Endothelial cell of hepatic sinusoid (primary cell): Measurements from ENCODE around the gene LRRC61.

Experiments used
- in situ Hi-C: cut with HindIII; loops from 2 replicates; pipeline ENCODE4 v1.10.0; 2017; ENCODE audit warnings: low sequenced_read_pairs

LRRC61 gene

DNA sequence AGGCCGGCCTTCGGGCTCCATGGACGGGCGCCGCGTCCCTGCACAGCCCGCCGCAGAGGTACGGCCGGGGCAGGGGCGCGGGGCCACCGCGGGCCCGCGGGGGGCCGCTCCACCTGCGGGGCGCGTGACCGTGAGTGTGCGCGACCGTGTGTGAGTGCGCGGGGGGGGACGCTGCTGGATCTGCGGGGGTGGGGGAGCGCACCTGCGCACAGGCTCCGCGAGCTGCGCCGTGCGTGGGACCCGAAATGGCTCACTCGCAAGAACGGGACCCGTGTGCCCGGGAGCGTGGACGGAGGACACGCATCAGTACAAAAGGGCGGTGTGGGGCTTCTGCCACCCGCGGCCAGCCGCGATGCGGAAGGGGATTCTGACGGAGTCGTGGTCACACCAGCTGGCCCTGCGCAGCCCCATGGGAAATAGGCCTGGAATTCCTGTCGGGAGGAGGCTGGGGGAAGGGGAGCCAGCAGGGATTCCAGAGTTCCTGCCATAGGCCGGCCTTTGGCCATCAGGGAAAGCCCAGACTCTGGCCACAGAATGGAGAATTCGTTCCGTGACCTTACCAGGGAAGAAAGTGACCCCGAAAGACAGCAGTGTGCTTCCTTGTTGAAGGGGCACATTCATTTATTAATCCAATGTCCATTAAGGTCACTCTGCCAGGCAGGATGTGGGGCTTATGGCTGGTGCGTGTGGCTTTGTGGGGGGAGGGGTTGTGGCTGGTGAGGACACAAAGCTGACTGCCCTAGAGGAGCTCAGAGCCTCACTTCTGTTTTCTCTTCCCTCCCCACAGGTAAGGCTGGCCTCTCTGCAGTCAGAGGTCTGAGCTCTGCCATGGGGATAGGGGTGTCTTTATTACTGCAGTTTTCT is 46.0 kb downstream of the LRRC61 start:
- in situ Hi-C loops: no loop called here

DNA sequence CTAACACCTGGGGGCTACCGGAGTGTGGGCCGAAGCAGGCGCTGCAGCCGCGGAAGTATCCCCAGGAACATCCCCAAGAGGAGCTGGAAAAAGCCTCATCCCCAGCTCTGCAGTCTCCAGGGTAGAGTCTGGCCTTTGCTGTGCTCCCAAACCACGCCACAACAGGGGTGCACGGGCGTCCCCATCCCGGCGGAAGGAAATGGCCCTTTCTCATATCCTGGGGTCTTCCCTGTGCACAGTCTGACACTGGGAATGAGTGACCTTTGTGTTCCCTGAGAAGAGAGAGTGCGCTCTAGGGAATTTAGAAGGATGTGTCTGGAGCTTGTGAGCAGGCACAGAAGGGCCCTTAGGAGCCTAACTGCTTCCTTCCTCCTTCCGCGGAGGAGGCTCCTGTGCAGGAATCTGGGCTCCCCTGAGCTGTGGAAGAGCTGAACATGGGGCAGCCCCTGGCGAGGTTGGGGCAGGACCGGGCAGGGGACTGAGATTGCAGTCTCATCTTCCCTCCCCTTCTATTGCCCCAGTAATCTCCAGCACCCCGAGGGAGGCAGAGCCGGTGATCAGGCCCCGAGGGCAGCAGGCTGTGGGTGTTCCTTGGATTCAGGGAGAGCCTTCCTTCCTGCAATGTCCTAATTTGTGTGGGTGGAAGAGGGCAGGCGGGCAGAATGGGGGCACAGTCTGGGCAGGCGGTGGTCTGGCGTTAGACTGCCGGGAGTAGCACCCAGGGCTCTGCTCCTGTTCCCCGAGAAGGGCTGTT is 46.8 kb downstream of the LRRC61 start:
- in situ Hi-C loops: no loop called here

DNA sequence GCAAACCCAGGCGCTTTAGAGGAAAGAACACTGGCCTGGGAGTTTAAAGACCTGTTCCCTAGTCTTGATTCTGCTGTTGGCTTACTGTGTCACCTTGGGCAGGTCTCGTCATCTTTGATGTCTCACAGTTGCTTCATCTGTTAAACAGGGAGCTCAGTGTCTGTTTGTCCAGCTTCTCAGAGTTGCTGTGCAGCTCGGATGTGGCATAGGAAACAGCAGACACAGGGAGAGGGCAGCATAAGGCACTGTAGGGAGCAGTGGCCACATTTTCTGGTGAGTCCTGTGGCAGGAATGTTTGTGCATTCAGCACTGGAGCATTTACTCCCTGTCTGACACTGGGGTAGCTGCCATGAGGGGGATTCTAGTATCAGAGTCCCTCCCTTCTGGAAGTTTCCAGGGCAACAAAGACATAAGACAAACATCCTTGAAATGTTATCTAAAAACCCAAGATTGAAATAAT is 47.5 kb downstream of the LRRC61 start:
- in situ Hi-C loops: no loop called here

DNA sequence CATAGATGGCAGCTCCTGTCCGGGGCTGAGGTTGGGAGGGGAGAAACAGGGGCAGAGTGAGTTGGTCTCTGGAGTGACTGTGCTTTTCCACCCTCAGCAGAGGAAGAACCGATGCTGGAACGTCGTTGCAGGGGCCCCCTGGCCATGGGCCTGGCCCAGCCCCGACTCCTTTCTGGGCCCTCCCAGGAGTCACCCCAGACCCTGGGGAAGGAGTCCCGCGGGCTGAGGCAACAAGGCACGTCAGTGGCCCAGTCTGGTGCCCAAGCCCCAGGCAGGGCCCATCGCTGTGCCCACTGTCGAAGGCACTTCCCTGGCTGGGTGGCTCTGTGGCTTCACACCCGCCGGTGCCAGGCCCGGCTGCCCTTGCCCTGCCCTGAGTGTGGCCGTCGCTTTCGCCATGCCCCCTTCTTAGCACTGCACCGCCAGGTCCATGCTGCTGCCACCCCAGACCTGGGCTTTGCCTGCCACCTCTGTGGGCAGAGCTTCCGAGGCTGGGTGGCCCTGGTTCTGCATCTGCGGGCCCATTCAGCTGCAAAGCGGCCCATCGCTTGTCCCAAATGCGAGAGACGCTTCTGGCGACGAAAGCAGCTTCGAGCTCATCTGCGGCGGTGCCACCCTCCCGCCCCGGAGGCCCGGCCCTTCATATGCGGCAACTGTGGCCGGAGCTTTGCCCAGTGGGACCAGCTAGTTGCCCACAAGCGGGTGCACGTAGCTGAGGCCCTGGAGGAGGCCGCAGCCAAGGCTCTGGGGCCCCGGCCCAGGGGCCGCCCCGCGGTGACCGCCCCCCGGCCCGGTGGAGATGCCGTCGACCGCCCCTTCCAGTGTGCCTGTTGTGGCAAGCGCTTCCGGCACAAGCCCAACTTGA is 48.2 kb downstream of the LRRC61 start:
- in situ Hi-C loops: no loop called here

DNA sequence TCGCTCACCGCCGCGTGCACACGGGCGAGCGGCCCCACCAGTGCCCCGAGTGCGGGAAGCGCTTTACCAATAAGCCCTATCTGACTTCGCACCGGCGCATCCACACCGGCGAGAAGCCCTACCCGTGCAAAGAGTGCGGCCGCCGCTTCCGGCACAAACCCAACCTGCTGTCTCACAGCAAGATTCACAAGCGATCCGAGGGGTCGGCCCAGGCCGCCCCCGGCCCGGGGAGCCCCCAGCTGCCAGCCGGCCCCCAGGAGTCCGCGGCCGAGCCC is 48.8 kb downstream of the LRRC61 start:
- in situ Hi-C loops: no loop called here

DNA sequence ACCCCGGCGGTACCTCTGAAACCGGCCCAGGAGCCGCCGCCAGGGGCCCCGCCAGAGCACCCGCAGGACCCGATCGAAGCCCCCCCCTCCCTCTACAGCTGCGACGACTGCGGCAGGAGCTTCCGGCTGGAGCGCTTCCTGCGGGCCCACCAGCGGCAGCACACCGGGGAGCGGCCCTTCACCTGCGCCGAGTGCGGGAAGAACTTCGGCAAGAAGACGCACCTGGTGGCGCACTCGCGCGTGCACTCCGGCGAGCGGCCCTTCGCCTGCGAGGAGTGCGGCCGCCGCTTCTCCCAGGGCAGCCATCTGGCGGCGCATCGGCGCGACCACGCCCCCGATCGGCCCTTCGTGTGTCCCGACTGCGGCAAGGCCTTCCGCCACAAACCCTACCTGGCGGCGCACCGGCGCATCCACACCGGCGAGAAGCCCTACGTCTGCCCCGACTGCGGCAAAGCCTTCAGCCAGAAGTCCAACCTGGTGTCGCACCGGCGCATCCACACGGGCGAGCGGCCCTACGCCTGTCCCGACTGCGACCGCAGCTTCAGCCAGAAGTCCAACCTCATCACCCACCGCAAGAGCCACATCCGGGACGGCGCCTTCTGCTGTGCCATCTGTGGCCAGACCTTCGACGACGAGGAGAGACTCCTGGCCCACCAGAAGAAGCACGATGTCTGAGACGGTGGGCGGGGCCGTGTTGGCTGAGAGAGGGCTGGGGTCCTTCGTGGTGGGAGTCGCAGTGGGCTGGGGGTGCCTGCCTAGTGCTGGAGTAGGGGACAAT is 49.3 kb downstream of the LRRC61 start:
- in situ Hi-C loops: no loop called here

DNA sequence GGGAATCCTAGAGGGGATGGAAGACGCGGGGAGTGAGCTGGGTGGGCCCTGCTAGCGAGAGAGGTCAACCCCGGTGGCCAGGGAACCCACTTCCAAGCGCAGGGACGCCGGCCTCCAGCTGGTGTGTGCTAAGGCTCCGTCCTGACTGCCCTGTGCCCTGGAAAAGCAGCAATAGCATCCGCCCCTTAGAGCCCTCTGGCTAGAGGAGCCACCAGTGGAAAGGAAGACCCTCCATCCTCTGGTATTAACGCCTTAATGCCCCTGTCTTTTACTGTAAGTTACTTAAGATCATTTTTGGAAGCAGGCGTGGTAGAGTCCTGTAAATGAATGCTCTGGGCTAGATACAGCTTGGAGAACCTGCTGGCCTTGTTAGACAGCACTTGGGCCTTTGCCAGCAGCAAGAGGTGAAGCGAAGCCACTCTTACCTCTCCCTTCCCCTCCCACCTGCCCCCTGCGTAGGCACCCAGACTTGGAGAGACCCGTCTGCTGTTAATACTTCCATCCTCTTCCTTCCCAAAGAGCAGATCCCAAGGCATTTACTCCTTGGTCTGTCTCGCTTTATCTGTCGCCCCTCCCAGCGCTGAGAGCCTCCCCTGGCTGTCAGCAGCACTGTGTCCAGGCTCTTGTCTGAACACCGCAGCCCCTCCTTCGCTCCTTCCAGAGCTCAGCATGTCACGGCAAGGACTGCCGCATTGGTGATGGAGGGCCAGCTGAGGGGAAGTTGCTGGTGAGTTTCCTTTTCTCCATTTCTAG is 50.1 kb downstream of the LRRC61 start:
- in situ Hi-C loops: no loop called here

DNA sequence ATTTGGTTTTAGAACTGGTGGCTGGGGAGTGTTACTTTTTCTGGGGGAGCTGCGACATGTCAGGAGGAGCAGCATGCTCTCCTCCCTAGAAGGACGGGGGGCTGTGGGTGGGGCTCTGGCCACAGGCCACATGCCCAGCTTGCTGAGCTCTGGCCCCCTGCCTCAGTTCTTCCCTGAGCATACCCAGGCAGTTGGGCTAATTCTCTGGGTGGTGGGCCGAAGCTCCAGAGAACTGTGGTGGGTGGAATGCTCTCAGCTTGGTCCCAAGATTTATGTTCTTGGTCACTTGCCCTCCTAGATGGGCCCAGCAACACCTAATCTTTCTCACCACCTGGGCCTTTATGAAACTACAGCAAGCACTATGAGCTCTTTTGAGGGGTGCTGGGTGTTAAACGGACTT is 50.9 kb downstream of the LRRC61 start:
- in situ Hi-C loops: no loop called here

DNA sequence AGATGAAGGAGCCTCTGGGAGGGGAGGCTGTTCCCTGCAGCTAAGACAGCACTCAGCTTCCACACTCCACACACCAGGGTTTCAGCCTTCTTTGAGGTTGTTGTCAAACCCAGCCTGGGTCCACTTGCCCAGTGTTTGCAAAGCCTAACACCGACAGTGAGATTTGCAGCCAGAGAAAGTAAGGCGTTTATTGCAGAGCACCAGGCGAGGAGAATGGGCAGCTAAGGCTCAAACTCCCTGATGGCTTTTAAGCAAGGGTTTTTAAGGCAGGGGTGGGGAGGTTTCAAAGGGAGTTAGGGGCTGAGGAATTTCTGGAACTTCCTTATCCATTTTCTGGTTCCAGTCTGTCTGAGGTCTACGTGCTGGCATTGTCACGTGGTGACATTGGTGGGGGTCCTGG is 51.3 kb downstream of the LRRC61 start:
- in situ Hi-C loops: no loop called here

DNA sequence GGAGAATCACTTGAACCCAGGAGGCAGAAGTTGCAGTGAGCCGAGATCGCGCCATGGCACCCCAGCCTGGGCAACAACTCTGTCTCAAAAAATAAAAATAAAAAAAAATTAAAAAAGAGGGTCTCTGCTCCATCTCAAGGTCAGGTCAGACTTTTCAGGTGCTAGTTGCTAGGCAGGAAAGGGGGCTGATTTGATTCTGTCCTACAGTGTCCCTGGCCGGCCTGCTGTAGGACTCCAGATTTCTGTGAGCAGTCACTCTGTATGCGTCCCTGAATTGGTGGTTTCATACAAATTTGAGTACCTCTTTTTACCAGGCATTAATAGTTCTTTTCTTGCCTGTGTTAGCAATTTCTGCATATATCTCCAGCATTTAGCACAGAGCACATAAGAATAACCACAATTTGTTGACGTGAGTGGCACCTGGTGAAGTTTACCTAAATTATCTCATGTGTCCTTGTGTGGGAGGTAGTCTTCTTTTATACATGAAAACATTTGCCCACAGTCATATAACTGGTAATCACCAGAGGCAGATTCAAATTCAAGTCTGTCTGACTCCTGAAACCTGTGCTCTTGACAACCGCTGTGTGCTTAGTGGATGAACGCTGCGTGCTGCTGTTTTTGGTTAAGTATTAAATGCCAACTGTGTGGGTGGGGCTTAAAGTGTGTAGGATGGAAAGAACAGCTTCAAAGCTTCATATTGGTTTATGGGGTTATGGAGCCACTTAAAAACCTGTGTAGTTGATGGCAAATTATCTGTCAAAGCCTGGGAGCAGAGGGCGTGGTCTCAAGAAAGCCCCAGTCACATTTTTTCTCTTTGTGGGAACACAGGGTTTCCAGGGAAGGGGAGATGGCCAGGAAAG is 52.7 kb downstream of the LRRC61 start:
- in situ Hi-C loops: no loop called here

DNA sequence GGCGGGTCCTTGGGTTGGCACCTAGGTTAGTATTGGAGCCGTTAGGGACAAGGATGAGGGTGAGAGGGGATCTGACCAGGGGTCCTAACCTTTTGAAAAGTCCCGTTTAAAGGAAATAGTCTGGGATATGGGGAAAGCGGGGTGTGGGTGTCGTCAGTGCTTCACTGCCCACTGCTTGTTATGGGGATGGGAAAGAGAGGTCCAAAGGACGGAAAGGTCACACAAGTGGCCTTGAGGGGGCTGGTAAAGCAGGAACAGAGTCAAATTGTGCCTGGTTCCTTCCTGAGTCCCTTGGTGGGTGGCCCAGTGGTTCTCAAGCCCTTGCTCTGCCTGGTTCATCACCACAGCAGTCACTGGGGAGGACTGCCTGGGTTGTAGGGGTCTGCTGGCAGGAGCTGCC is 53.4 kb downstream of the LRRC61 start:
- in situ Hi-C loops: no loop called here

DNA sequence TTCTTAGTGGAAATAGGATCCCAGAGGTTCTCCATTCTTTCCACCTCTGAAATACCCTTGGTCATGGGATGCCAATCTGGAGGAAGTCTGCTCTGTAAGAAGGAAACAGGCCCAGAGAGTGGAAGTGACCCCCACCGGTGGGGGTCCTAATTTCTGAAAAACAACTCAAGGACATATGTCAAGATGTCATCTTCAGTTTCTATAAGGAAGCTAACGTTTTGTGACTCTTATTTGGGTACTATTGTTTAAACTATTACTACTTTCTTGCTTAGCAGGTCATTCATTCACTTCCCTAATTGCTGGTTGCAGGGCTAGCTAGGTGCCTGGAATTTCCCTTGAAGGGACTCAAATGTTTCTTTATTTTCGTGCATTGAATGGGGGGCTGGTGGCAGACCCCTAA is 54.0 kb downstream of the LRRC61 start:
- in situ Hi-C loops: no loop called here

DNA sequence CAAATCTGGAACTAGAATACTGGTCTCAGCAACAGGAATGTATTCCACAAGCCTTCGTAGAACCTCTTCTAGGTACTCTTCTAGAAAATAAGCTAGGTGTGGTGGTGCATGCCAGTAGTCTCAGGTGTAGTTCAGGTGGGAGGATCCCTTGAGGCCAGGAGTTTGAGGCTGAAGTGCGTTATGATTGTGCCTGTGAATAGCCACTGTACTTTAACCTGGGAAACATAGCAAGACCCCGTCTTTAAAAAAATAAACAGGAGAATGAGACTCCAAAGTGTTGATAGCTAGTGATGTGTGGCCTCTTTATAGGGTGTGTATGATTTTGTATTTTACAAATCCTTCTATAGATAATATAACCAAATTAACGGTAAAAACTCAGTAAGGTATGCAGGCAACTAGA is 54.5 kb downstream of the LRRC61 start:
- in situ Hi-C loops: no loop called here

DNA sequence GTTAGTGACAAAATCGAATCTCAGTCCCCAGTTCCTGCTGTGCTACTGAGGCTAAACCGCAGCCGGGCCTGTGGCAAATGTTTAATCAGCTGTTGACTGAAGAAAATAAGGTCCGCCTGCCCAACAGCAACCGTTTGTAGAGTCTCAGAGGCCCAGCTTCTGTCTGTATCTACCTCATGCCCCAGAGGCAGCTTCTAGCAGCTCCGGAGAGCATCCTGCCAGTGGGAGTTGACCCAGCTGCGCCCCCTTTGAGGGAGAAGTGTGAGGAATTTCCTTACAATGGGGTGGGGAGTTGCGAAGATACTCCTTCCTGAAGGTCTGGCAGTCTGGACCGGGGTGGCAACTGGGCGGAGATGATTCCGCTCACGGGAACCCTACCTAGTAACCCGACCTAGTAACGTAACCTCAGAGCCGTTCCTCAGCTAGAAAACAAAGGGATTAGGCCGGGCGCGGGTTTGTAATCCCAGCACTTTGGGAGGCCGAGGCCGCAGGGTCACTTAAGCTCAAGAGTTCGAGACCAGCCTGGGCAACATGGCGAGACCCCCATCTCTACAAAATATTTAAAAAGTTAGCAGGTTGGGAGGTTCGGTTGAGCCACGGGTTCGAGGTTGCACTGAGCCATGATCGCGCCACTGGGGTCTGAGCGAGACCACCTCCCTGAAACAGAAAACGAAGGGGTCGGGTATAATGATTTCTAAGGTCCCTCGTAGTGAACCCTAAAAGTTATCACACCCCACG is 55.1 kb downstream of the LRRC61 start:
- in situ Hi-C loops: no loop called here

DNA sequence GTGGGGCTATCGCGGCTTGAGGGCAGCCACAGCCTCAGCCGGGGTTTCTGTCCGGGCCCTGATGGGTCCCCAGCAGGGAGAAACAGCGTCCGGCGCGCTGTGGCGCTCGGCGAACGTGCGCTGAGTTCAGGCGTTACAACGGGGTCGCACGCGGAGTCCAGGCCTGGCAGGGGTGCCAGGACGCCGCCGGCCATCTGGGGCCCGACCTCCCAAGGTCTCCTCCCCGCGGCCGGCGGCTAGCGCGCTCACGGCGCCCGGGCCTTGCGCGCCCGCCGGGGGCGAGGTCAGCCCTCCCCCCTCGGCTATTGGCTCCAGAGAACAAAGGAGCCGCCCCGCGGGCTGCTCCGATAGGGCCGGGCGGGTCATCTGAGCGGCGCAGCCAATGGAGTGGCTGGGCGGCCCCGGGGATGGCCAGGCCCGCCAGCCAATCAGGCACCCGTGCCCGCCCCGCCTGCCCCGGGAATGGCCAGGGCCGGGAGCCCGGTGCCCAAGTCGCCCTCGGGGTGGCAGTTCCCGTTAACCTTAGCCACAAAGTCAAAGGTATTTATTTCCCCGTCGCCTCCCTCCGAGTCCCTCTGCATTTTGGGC is 55.8 kb downstream of the LRRC61 start, which contains the start of gene ZNF775:
ZNF775 (plus strand) TSS at position 478 of the 588 bp plus-strand sequence. CDS start 9,141 bp downstream, outside the sequence.
- in situ Hi-C loops: no loop called here

DNA sequence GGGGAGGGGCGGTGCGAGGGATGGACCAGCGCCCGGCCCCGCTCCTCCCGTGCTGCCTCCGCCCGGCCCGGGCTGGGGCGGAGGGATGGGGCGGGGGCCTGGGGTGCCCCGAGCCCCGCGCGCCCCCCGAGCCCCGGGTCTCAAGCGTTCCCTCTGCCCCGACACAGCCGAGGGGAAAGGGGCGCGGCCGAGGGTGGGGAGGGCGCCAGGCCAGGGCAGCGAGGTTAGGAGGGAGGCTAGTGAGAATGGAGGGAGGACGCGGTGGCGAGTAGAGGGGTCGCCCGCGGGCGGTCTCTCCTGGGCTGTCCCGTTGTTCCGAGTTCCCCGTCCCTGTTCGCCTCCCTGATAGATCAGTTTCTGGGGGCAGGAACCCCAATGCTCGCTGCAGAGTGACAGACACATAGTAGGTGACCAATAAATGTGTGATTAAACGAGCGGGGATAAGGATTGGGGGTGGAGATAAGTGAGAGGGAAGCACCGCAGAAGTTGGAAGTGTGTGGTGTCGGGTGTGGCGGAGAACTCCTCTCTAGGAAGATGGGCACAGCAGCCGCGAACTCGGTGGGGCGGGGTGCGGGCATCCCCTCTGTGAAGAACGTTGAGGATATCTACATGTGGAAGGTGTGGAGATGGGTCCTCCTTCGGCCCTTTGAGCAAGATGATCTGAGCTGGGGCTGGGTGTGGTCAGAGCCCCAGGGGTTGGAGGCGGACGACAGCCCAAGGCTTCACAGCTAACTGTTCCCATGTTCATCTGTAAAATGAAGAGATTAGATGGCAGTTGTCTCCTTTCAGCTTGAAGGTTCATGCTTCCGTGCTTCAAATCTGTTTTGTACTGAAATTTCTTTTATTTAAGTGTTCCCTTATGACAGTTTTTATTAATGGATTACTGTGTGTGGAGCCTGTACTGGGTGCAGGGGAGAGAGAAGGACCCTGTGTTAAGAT is 56.6 kb downstream of the LRRC61 start:
- in situ Hi-C loops: no loop called here

DNA sequence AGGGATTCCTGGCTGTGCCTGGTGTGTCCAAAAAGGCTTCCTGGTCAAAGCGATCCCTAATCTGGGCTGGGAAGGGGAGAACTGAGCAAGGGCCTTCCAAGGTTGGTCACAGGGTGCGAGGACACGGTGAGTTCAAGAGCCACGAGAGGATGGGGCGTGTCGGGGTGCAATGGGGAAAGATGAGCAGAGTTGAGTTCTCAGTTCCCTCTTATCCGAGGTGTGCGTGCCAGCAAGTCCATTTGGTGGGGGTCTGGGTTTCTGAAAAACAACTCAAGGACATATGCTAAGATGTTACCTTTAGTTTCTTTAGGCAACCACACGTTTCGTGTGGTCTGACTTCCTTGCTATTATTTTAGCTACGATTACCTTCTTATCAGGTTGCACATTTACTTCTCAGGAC is 57.3 kb downstream of the LRRC61 start:
- in situ Hi-C loops: no loop called here
